K562 (cell line): ENCODE results near the gene KCTD11. TPM values are rescaled to one million over a fixed set of nuclear protein-coding genes. Genes with fewer than 3 reads are reported as not detected.

ENCODE experiments used
- ARID1B ChIP-seq: fragments of 450-650 bp; IDR thresholded peaks from 2 replicates; pipeline ENCODE4 v1.6.1; 2016; ENCODE audit warnings: antibody characterized with exemption, mild to moderate bottlenecking, inconsistent platforms
- ARID4B ChIP-seq: sonication (generic); formaldehyde crosslinking; IDR thresholded peaks from 2 replicates; pipeline ENCODE4 v1.8.0; 2022; ENCODE audit warnings: mild to moderate bottlenecking, missing genetic modification reagents
- ASH1L ChIP-seq: fragments of 450-650 bp; IDR thresholded peaks from 2 replicates; pipeline ENCODE4 v1.6.1; 2018; ENCODE audit warnings: borderline replicate concordance, mild to moderate bottlenecking, low read depth; ENCODE audit not compliant: partially characterized antibody
- DACH1 ChIP-seq: fragments of 450-650 bp; IDR thresholded peaks from 2 replicates; pipeline ENCODE4 v1.6.1; 2018; ENCODE audit not compliant: partially characterized antibody
- ELK1 ChIP-seq: sonication (generic); formaldehyde crosslinking; IDR thresholded peaks from 2 replicates; pipeline ENCODE4 v1.8.1; 2022; ENCODE audit warnings: missing genetic modification reagents
- ETS2 ChIP-seq: IDR thresholded peaks from 2 replicates; pipeline ENCODE4 v1.6.1; 2016; ENCODE audit warnings: borderline replicate concordance, missing genetic modification characterization, mild to moderate bottlenecking, moderate library complexity, missing compliant biosample characterization; ENCODE audit not compliant: poor library complexity, severe bottlenecking
- ETV1 ChIP-seq: fragments of 450-650 bp; conservative IDR thresholded peaks from 2 replicates; pipeline ENCODE4 v1.6.1; 2016; ENCODE audit warnings: missing genetic modification characterization, control low read depth, low read depth, missing compliant biosample characterization
- HDAC8 ChIP-seq: fragments of 450-650 bp; IDR thresholded peaks from 2 replicates; pipeline ENCODE4 v1.6.1; 2016; ENCODE audit warnings: mild to moderate bottlenecking, missing genetic modification characterization, moderate library complexity, missing compliant biosample characterization
- L3MBTL2 ChIP-seq: fragments of 450-650 bp; IDR thresholded peaks from 2 replicates; pipeline ENCODE4 v1.6.1; 2016; ENCODE audit warnings: mild to moderate bottlenecking, moderate library complexity
- MIER1 ChIP-seq: fragments of 450-650 bp; IDR thresholded peaks from 2 replicates; pipeline ENCODE4 v1.6.1; 2016; ENCODE audit warnings: antibody characterized with exemption, mild to moderate bottlenecking, low read depth
- NFIX ChIP-seq: fragments of 250-450 bp; sonication (Bioruptor Pico); IDR thresholded peaks from 2 replicates; pipeline ENCODE4 v1.4.0; 2020; ENCODE audit warnings: low read depth, mild to moderate bottlenecking, moderate library complexity
- PKNOX1 ChIP-seq: fragments of 450-650 bp; IDR thresholded peaks from 2 replicates; pipeline ENCODE4 v1.6.1; 2016
- POLR2AphosphoS5 ChIP-seq: IDR thresholded peaks from 2 replicates; pipeline ENCODE4 v1.6.1; 2011; ENCODE audit warnings: mild to moderate bottlenecking, low read depth, low read length, moderate library complexity; ENCODE audit not compliant: control insufficient read depth, insufficient read depth
- SAFB ChIP-seq: fragments of 200-400 bp; formaldehyde crosslinking; IDR thresholded peaks from 2 replicates; pipeline ENCODE4 v1.6.1; 2017; ENCODE audit warnings: low read depth, low read length, borderline replicate concordance
- SOX6 ChIP-seq: fragments of 450-650 bp; IDR thresholded peaks from 2 replicates; pipeline ENCODE4 v1.6.1; 2014; ENCODE audit warnings: mild to moderate bottlenecking
- SP2 ChIP-seq: IDR thresholded peaks from 2 replicates; pipeline ENCODE4 v1.6.1; 2011; ENCODE audit warnings: mild to moderate bottlenecking, low read depth, low read length, moderate library complexity; ENCODE audit not compliant: poor library complexity, severe bottlenecking; ENCODE audit errors: extremely low read depth
- SRF ChIP-seq, 2 experiments: fragments of 250-450, 450-650 bp in 1 of 2; sonication (Bioruptor Pico) in 1 of 2; sonication (generic) in 1 of 2; formaldehyde crosslinking; IDR thresholded peaks; 2 replicates each; pipeline versions ENCODE4 v1.5.0 to v1.5.1; 2020 to 2022; ENCODE audit warnings: mild to moderate bottlenecking in 1 of 2, missing genetic modification reagents in 1 of 2
- TAF15 ChIP-seq: fragments of 200-400 bp; formaldehyde crosslinking; IDR thresholded peaks from 2 replicates; pipeline ENCODE4 v1.6.1; 2017; ENCODE audit warnings: mild to moderate bottlenecking, low read depth, low read length, moderate library complexity
- TFAM ChIP-seq: fragments of 250-450 bp; sonication (Bioruptor Pico); conservative IDR thresholded peaks from 2 replicates; pipeline ENCODE4 v1.5.0; 2021; ENCODE audit warnings: mild to moderate bottlenecking, moderate library complexity
- ZBTB17 ChIP-seq: fragments of 450-650 bp; formaldehyde crosslinking; IDR thresholded peaks from 2 replicates; pipeline ENCODE4 v1.4.0; 2020; ENCODE audit warnings: mild to moderate bottlenecking
- ZKSCAN1 ChIP-seq: fragments of 150-350 bp; IDR thresholded peaks from 2 replicates; pipeline ENCODE4 v1.6.1; 2016; ENCODE audit warnings: low read depth, low read length
- ZNF408 ChIP-seq: fragments of 250-450 bp; sonication (Bioruptor Pico); IDR thresholded peaks from 2 replicates; pipeline ENCODE4 v1.4.0; 2020; ENCODE audit warnings: low read depth, mild to moderate bottlenecking, moderate library complexity
- polyA plus RNA-seq, 8 experiments: library from polyadenylated mRNA; depleted of rRNA in 4 of 8; stranded (reverse) in 5 of 8; unstranded in 3 of 8; fragments of >200 nt; fragmentation: Nextera tagmentation in 2 of 8; fragmentation: Illumina TruSeq in 1 of 8; extraction: Ambion mirVana in 2 of 8; extraction: Trizol in 1 of 8; gene quantifications; 2 replicates each; pipeline versions ENCODE4 v1.2.1 to v1.2.3, GENCODE V29; 2011 to 2014; ENCODE audit warnings: inconsistent platforms in 1 of 8, missing spikeins in 1 of 8
- total RNA-seq, 7 experiments: library from RNA; depleted of rRNA in 6 of 7; stranded (reverse); fragments of >200 nt in 6 of 7; fragmentation: Illumina TruSeq in 2 of 7; extraction: Trizol in 2 of 7; gene quantifications; 2 replicates each; pipeline versions ENCODE4 v1.2.1 to v1.2.3, GENCODE V29; 2011 to 2021; ENCODE audit warnings: low replicate concordance in 1 of 7

KCTD11 gene
- total and polyA plus RNA-seq, 9 of the 15 experiments (the other 6 are each of a cell fraction or from before 2014, with no cell fraction given): 0.01 to 3.2 (median 2.5) TPM; not detected in 1

GRCh38 chr17:7403977-7404736 is 52.2 kb downstream of the KCTD11 start, which contains the start of gene TMEM256 (continued):
- TF ChIP-seq ARID4B (CRISPR knock-in tag): peak; percentile 76
- peak; percentile 15; the same call in 1 of the 2 replicates for TF ChIP-seq PKNOX1
- TF ChIP-seq ETV1: no peak
- TF ChIP-seq POLR2AphosphoS5: peak; percentile 49; the same call in 1 of the 2 replicates
- TF ChIP-seq L3MBTL2: no peak
- TF ChIP-seq MIER1: no peak
- no peak for TF ChIP-seq TFAM (CRISPR knock-in tag)
- peak; percentile 53 for TF ChIP-seq SP2
- no peak for TF ChIP-seq DACH1
- peak in 1 of 2 experiments; percentile 27; a peak in 1 of 4 replicates for TF ChIP-seq SRF (CRISPR knock-in tag; IDR thresholded peaks at IDR 0.05)
- TF ChIP-seq ARID1B: no peak
- no peak for TF ChIP-seq ZBTB17 (CRISPR knock-in tag)
- no peak for TF ChIP-seq SAFB
- no peak for TF ChIP-seq NFIX
- TF ChIP-seq ASH1L: peak; percentile 78
- TF ChIP-seq ZKSCAN1: no peak
- TF ChIP-seq ZNF408: no peak
- no peak; the same call in 1 of the 2 replicates for TF ChIP-seq SOX6
- no peak for TF ChIP-seq ETS2 (tag)
- TF ChIP-seq TAF15: no peak
- TF ChIP-seq HDAC8 (tag): no peak
- no peak for TF ChIP-seq ELK1 (CRISPR knock-in tag)
